Thymus (tissue), 11 donors: ENCODE results near the gene RPP25. TPM values are rescaled to one million over a fixed set of nuclear protein-coding genes. Genes with fewer than 3 reads are reported as not detected.

ENCODE experiments used
- DNase-seq, 9 donors: peaks; one replicate each; pipeline ENCODE4 v3.0.0-alpha.2; 2013; ENCODE audit warnings: low spot score in 9 of 9, low read depth in 6 of 9, missing footprints in 1 of 9
- H3K27ac ChIP-seq, 2 donors: one replicate each; pipeline ENCODE4 v1.5.1; 2013; ENCODE audit warnings: control low read depth in 1 of 2, low read depth in 1 of 2, low read length in 1 of 2, mild to moderate bottlenecking in 1 of 2, moderate library complexity in 1 of 2
- H3K27me3 ChIP-seq, 2 donors: one replicate each; pipeline ENCODE4 v1.5.1; 2013; ENCODE audit warnings: low read length in 1 of 2; ENCODE audit not compliant: control insufficient read depth in 2 of 2, insufficient read depth in 1 of 2
- H3K36me3 ChIP-seq, 2 donors: one replicate each; pipeline ENCODE4 v1.5.1; 2013; ENCODE audit warnings: low read length in 1 of 2, mild to moderate bottlenecking in 1 of 2, moderate library complexity in 1 of 2; ENCODE audit not compliant: control insufficient read depth in 2 of 2, insufficient read depth in 2 of 2
- H3K4me1 ChIP-seq, 2 donors: one replicate each; pipeline ENCODE4 v1.5.1; 2013; ENCODE audit warnings: low read length in 2 of 2; ENCODE audit not compliant: control insufficient read depth in 2 of 2, insufficient read depth in 2 of 2
- H3K4me3 ChIP-seq, 2 donors: one replicate each; pipeline ENCODE4 v1.5.1; 2013; ENCODE audit warnings: low read length in 2 of 2, control low read depth in 1 of 2, mild to moderate bottlenecking in 1 of 2
- H3K9me3 ChIP-seq, 2 donors: one replicate each; pipeline ENCODE4 v1.5.1; 2013; ENCODE audit warnings: low read length in 1 of 2, mild to moderate bottlenecking in 1 of 2; ENCODE audit not compliant: control insufficient read depth in 2 of 2, insufficient read depth in 1 of 2
- WGBS: extraction: QIAGEN DNeasy Blood & Tissue Kit; methylation state at CpG from one replicate; pipeline ENCODE4 v1.1.7; 2013; 5-methylcytosine and 5-hydroxymethylcytosine counted together
- polyA plus RNA-seq: library from polyadenylated mRNA; stranded (reverse); fragments of 200-250 nt; gene quantifications from one replicate; pipeline ENCODE4 v1.2.3, GENCODE V29; 2013
- total RNA-seq: library from RNA; stranded (reverse); fragments of 120-200 nt; gene quantifications from one replicate; pipeline ENCODE4 v1.2.4, GENCODE V29; 2013
- donor health status: healthy.

Gene RPP25
- total and polyA plus RNA-seq, 2 donors: 3.5 to 6.7 TPM

- H3K27ac ChIP-seq: no peak overlapping the region
- no peaks in the 10 kb centered on the region for H3K9me3 ChIP-seq
- no peaks in the 10 kb centered on the region for H3K4me1 ChIP-seq
- no peak for DNase-seq
- no peak overlapping the region for H3K4me3 ChIP-seq
- H3K27me3 ChIP-seq: peaks cover 0 to 4% of the 10 kb centered on the region in 2 donors
- 91% methylated on average over 4 of the region's 4 CpGs for WGBS
- no peaks in the 10 kb centered on the region for H3K36me3 ChIP-seq
Measured at GRCh38 chr15:74977599-74977998, 21.0 kb upstream of the RPP25 start.

DNA sequence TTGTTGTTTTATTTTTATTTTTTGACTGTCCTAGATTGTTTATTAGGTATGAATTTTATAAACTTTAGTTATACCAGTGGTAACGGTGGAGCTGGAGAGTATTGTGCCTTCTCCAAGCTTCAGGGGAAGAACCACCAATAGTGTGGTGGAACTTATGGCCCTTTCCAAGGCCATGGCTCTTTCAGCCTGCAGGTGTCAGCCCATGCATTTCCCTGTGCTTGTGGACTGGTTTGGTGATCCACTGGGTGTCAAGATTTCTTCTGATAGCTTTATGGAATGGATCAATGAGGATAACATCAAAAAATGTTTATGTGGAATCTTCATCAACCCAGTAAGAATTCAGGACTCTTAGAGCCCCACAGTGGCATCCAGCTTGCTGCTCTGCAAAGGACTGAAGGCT, 19.6 kb upstream of the RPP25 start:
- H3K27ac ChIP-seq: no peak overlapping the region
- no peaks in the 10 kb centered on the region for H3K9me3 ChIP-seq
- H3K27me3 ChIP-seq: peaks cover 0 to 6% of the 10 kb centered on the region in 2 donors
- H3K4me1 ChIP-seq: no peaks in the 10 kb centered on the region
- WGBS: 100% methylated on average over 1 of the region's 1 CpG
- H3K4me3 ChIP-seq: no peak overlapping the region
- H3K36me3 ChIP-seq: no peaks in the 10 kb centered on the region
- DNase-seq: no peak

DNA sequence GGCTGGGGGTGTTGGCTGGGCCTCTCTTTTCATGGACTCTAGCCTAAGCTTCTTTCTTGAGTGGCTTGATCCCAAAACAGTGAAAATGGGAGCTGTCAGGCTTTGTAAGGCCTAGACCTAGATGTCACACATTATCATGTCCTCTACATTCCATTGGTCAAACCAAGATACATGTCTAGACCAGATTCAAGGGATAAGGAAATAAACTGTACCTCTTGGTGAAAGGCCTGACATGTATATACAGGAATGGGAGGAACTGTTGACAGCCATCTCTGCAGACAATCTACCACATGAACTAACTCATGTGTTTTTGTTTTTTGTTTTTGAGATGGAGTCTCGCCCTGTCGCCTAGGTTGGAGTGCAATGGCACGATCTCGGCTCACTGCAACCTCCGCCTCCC, 11.1 kb upstream of the RPP25 start:
- WGBS: 78% methylated on average over 5 of the region's 5 CpGs
- no peaks in the 10 kb centered on the region for H3K9me3 ChIP-seq
- DNase-seq: no peak
- no peaks in the 10 kb centered on the region for H3K36me3 ChIP-seq
- H3K4me3 ChIP-seq: no peak overlapping the region
- H3K27me3 ChIP-seq: peaks cover 0 to 10% of the 10 kb centered on the region in 2 donors
- no peak overlapping the region for H3K27ac ChIP-seq
- H3K4me1 ChIP-seq: no peaks in the 10 kb centered on the region

DNA sequence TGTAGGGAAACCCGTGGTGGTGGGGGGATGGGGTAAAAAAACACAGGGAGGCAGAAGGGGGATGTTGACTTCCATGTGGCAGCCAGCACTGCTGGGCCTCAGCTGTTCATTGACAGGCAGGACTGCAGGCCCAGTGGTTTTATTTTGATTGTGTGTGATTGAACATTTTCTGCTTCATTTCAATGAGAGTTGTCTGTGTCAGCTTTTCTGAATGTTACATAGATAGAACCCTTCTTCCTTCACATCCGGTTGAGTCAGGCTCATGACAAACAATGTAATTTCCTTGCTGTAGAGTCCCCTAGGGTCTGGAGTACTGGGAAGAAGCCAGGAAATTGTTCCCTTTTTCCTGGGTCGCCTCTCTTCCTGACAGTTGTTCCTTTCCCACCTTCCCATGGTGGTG, 8.2 kb upstream of the RPP25 start:
- WGBS: 41% methylated on average over 3 of the region's 3 CpGs
- peaks cover 10 to 36% of the 10 kb centered on the region in 2 donors for H3K27me3 ChIP-seq
- peak overlapping the region in 1 of 2 donors; percentile 18 for H3K27ac ChIP-seq

DNA sequence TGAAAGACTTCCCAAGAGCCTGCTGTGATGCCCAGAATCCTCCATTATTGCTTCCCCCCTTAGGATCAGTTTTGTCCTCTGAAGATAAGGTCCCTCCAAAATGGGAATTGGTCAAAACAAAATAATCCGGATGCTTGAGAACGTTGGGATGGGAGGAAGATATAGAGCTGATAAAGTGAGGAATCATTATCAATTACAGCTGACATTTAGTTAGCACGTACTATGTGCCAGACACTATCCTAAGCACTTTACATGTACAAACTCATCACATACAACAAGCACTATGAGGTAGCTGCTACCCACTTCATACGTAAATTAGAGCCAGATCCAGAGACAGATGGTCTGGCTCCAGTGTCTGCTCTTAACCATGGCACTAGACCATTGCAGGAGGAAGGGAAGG, 6.6 kb upstream of the RPP25 start:
- Histone ChIP-seq H3K9me3 (no peaks in the 10 kb centered on the region), H3K27ac (no peak overlapping the region), H3K36me3 (no peaks in the 10 kb centered on the region), H3K4me3 (no peak overlapping the region), H3K27me3 (peaks cover 25 to 52% of the 10 kb centered on the region in 2 donors), H3K4me1 (peaks cover 0 to 8% of the 10 kb centered on the region in 2 donors)
- no peak for DNase-seq
- WGBS: 95% methylated on average over 4 of the region's 4 CpGs

More for the DNA sequence above, 8.2 kb upstream of the RPP25 start:
- Histone ChIP-seq H3K4me1 (no peaks in the 10 kb centered on the region), H3K36me3 (no peaks in the 10 kb centered on the region), H3K4me3 (no peak overlapping the region), H3K9me3 (no peaks in the 10 kb centered on the region)
- DNase-seq: no peak

DNA sequence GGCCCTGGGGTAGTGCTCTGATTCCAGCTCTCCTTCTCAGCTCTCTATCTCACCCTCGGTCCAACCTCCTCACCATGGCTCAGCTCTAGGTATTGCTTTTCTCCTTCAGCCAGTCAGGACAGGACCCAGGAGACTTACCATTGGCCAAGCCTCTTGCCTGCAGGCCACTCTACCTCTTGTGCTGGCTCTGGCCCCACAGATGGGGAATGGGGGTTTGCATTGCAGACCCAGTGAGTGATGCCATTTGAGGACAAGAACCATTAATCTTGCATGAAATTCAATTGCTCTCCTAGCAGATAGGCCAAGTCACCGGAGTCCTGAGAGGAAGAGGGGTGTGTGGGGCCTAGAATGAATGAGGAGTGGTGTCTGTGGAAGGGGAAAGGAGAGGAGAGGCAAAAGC, 6.1 kb upstream of the RPP25 start:
- no peaks in the 10 kb centered on the region for H3K36me3 ChIP-seq
- H3K27me3 ChIP-seq: peaks cover 30 to 57% of the 10 kb centered on the region in 2 donors
- H3K9me3 ChIP-seq: no peaks in the 10 kb centered on the region
- H3K27ac ChIP-seq: no peak overlapping the region
- H3K4me1 ChIP-seq: peaks cover 0 to 12% of the 10 kb centered on the region in 2 donors
- no peak overlapping the region for H3K4me3 ChIP-seq
- 68% methylated on average over 2 of the region's 2 CpGs for WGBS
- no peak for DNase-seq

GRCh38 chr15:74962219-74962618, 5.6 kb upstream of the RPP25 start:
- H3K4me1 ChIP-seq: peaks cover 3 to 17% of the 10 kb centered on the region in 2 donors
- WGBS: 97% methylated on average over 8 of the region's 8 CpGs

DNA sequence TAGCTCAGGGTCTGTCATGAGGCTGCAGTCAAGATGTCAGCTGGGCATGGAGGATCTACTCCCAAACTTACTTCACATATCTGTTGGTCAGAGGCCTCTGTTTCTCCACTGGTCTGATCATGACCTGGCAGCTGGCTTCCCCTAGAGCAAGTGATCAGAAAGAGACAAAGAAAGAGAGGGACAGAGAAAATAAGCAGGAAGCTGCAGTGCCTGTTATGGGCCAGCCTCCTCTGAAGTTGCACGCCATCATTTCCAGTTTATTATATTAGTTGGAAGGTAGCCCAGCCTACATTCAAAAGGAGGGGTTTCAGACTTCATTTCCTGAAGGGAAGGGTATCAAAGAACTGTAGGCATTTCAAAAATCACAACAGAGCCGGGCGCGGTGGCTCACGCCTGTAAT, 5.0 kb upstream of the RPP25 start:
- DNase-seq: no peak
- H3K27me3 ChIP-seq: peaks cover 39 to 68% of the 10 kb centered on the region in 2 donors
- H3K4me3 ChIP-seq: no peak overlapping the region
- no peaks in the 10 kb centered on the region for H3K36me3 ChIP-seq
- no peaks in the 10 kb centered on the region for H3K9me3 ChIP-seq
- no peak overlapping the region for H3K27ac ChIP-seq
- peaks cover 6 to 22% of the 10 kb centered on the region in 2 donors for H3K4me1 ChIP-seq
- 93% methylated on average over 5 of the region's 5 CpGs for WGBS

More at GRCh38 chr15:74962219-74962618, 5.6 kb upstream of the RPP25 start:
- no peak for DNase-seq
- no peaks in the 10 kb centered on the region for H3K36me3 ChIP-seq
- no peak overlapping the region for H3K27ac ChIP-seq
- H3K4me3 ChIP-seq: no peak overlapping the region
- no peaks in the 10 kb centered on the region for H3K9me3 ChIP-seq
- peaks cover 35 to 62% of the 10 kb centered on the region in 2 donors for H3K27me3 ChIP-seq

DNA sequence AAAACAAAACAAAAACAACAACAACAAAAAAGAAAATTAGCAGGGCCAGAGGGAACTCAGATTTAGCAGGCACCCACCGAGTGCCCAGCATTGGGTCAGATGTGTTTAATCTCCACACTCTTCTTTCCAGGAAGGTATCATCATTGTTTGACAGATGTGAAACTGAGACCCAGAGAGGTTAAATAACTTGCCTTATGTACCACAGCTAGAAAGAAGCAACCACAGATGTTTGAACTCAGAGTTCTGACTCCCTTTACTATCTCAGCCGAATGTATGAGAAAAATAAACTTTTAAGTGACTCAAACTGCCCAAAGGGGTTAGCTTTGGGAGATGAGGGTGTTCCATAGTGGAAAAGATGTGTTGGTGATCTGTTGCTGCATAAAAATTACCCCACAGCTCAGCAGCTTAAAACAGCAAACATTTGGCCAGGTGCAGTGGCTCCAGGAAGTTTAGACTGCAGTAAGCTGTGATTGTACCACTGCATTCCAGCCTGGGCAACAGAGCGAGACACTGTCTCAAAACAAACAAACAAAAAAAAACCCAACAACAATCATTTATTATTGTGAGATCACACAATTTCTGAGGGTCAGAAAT, 4.5 kb upstream of the RPP25 start:
- DNase-seq: no peak
- 72% methylated on average over 3 of the region's 3 CpGs for WGBS
- Histone ChIP-seq H3K4me1 (peaks cover 11 to 23% of the 10 kb centered on the region in 2 donors), H3K9me3 (no peaks in the 10 kb centered on the region), H3K36me3 (no peaks in the 10 kb centered on the region), H3K27ac (no peak overlapping the region), H3K4me3 (no peak overlapping the region), H3K27me3 (peaks cover 43 to 72% of the 10 kb centered on the region in 2 donors)
